HG03103 (cell line): ENCODE data around the gene ADPRS.

Experiments used
- ATAC-seq: cut with Tn5 transposase; IDR thresholded peaks from one replicate; pipeline ENCODE4 v1.9.1; 2021; ENCODE audit warnings: low read depth; ENCODE audit not compliant: unreplicated experiment

The ADPRS gene

GRCh38 chr1:36128126-36128904, 39.6 kb downstream of the ADPRS start:
- ATAC-seq, result no peak

- no peak for ATAC-seq
Measured at GRCh38 chr1:36128905-36129206, 40.2 kb downstream of the ADPRS start.

- no peak for ATAC-seq
Measured at GRCh38 chr1:36132029-36132428, 43.3 kb downstream of the ADPRS start.

- no peak for ATAC-seq
Measured at GRCh38 chr1:36133484-36133883, 44.8 kb downstream of the ADPRS start.

- ATAC-seq, result no peak
Measured at GRCh38 chr1:36134031-36134430, 45.3 kb downstream of the ADPRS start.

- ATAC-seq, result no peak
Measured at GRCh38 chr1:36134505-36135329, 46.0 kb downstream of the ADPRS start.

GRCh38 chr1:36135330-36135667, 46.6 kb downstream of the ADPRS start:
- ATAC-seq, result no peak

GRCh38 chr1:36135796-36136195, 47.1 kb downstream of the ADPRS start:
- ATAC-seq, result no peak

- no peak for ATAC-seq
Measured at GRCh38 chr1:36136535-36136934, 47.8 kb downstream of the ADPRS start.

GRCh38 chr1:36137226-36137625, 48.5 kb downstream of the ADPRS start:
- ATAC-seq, result no peak

GRCh38 chr1:36137776-36138175, 49.1 kb downstream of the ADPRS start:
- no peak for ATAC-seq

- no peak for ATAC-seq
Measured at GRCh38 chr1:36139521-36139920, 50.8 kb downstream of the ADPRS start.

GRCh38 chr1:36142121-36142520, 53.4 kb downstream of the ADPRS start:
- ATAC-seq, result no peak

- ATAC-seq, result no peak
Measured at GRCh38 chr1:36143424-36143823, 54.7 kb downstream of the ADPRS start.
